Fibroblast of mammary gland (primary cell): Measurements from ENCODE around the gene SPPL3.

Source experiments
- DNase-seq: peaks from one replicate; pipeline ENCODE4 v3.0.0-alpha.2; 2010; ENCODE audit warnings: low read depth
- H3K4me3 ChIP-seq: 2 replicates; pipeline ENCODE4 v1.5.1; 2011; ENCODE audit warnings: low read depth, mild to moderate bottlenecking, low read length, moderate library complexity; ENCODE audit not compliant: control insufficient read depth
- CTCF ChIP-seq: conservative IDR thresholded peaks from 2 replicates; pipeline ENCODE4 v1.5.1; 2011; ENCODE audit warnings: low read depth, low read length, inconsistent platforms; ENCODE audit not compliant: control insufficient read depth, insufficient read depth

SPPL3 gene

GRCh38 chr12:120892265-120892664 lies 11.9 kb downstream of the SPPL3 start:
- no peak for DNase-seq
- TF ChIP-seq CTCF: no peak
- no peak overlapping the region for H3K4me3 ChIP-seq

GRCh38 chr12:120890963-120891362 lies 13.2 kb downstream of the SPPL3 start:
- no peak for TF ChIP-seq CTCF
- no peak for DNase-seq
- no peak overlapping the region for H3K4me3 ChIP-seq

GRCh38 chr12:120887253-120888043 lies 16.7 kb downstream of the SPPL3 start:
- TF ChIP-seq CTCF: no peak
- DNase-seq: no peak
- no peak overlapping the region for H3K4me3 ChIP-seq

GRCh38 chr12:120886199-120887018 lies 17.7 kb downstream of the SPPL3 start:
- TF ChIP-seq CTCF: no peak
- no peak for DNase-seq
- no peak overlapping the region for H3K4me3 ChIP-seq

- H3K4me3 ChIP-seq: no peak overlapping the region
- DNase-seq: no peak
- no peak for TF ChIP-seq CTCF
Observed at GRCh38 chr12:120885521-120885920, 18.6 kb downstream of the SPPL3 start.

- no peak for TF ChIP-seq CTCF
- DNase-seq: no peak
- H3K4me3 ChIP-seq: no peak overlapping the region
Observed at GRCh38 chr12:120884644-120885043, 19.5 kb downstream of the SPPL3 start.
